HG03520 (cell line): ENCODE data around the gene TSSK2.

Experiments
- ATAC-seq: cut with Tn5 transposase; IDR thresholded peaks from one replicate; pipeline ENCODE4 v1.9.1; 2021; ENCODE audit warnings: mild to moderate bottlenecking, moderate library complexity; ENCODE audit not compliant: unreplicated experiment

Gene TSSK2

GRCh38 chr22:19167106-19167869 lies 36.2 kb downstream of the TSSK2 start:
- no peak for ATAC-seq

GRCh38 chr22:19168088-19168890 lies 37.2 kb downstream of the TSSK2 start:
- ATAC-seq, result no peak

- no peak for ATAC-seq
Measured at GRCh38 chr22:19169002-19169946, 38.2 kb downstream of the TSSK2 start.

GRCh38 chr22:19169947-19170318 lies 38.8 kb downstream of the TSSK2 start:
- no peak for ATAC-seq

- no peak for ATAC-seq
Measured at GRCh38 chr22:19172213-19173046, 41.3 kb downstream of the TSSK2 start.

GRCh38 chr22:19173047-19174035 lies 42.2 kb downstream of the TSSK2 start:
- ATAC-seq, result no peak

GRCh38 chr22:19174106-19175025 lies 43.3 kb downstream of the TSSK2 start:
- no peak for ATAC-seq

GRCh38 chr22:19175026-19175601 lies 44.0 kb downstream of the TSSK2 start:
- no peak for ATAC-seq

- ATAC-seq, result no peak
Measured at GRCh38 chr22:19175602-19176174, 44.6 kb downstream of the TSSK2 start.

GRCh38 chr22:19176175-19176643 lies 45.1 kb downstream of the TSSK2 start:
- no peak for ATAC-seq

- no peak for ATAC-seq
Measured at GRCh38 chr22:19176732-19177131, 45.6 kb downstream of the TSSK2 start.

- ATAC-seq, result no peak
Measured at GRCh38 chr22:19177164-19178064, 46.3 kb downstream of the TSSK2 start.

GRCh38 chr22:19178065-19178656 lies 47.1 kb downstream of the TSSK2 start:
- peak; percentile 29 for ATAC-seq

GRCh38 chr22:19178657-19179496 lies 47.8 kb downstream of the TSSK2 start, which contains the start of gene SLC25A1:
Gene SLC25A1 (minus strand): TSS chr22:19178736. CDS start chr22:19178673, 63 bp downstream.
- peak; percentile 53 for ATAC-seq
